BJ (cell line): ENCODE results near the gene SPTBN4. TPM values are rescaled to one million over a fixed set of nuclear protein-coding genes. Genes with fewer than 3 reads are reported as not detected.
"Not testable (repeated sequence)": the region's sequence is repeated elsewhere in the genome, so short reads cannot be mapped to it uniquely, and the experiment has no call there.

Experiments used
- CTCF ChIA-PET: fragments of 350-600 bp; formaldehyde crosslinking; extraction: SDS; loops from one replicate; lab custom pipeline; 2021; ENCODE audit warnings: antibody characterized with exemption, inconsistent platforms; lab: Yijun Ruan, JAX
- POLR2A ChIA-PET: fragments of 300-600 bp; sonication (Branson Sonifier 250); formaldehyde crosslinking; extraction: SDS; loops from one replicate; lab custom pipeline; 2021; ENCODE audit warnings: antibody characterized with exemption; lab: Charles Lee
- DNase-seq: peaks from one replicate; pipeline ENCODE4 v3.0.0-alpha.2; 2011; ENCODE audit warnings: low read depth
- H3K27me3 ChIP-seq: 2 replicates; pipeline ENCODE4 v1.6.0; 2011; ENCODE audit warnings: low read length; ENCODE audit not compliant: control insufficient read depth, insufficient read depth
- H3K36me3 ChIP-seq: 2 replicates; pipeline ENCODE4 v1.5.1; 2011; ENCODE audit warnings: low read length; ENCODE audit not compliant: control insufficient read depth, insufficient read depth
- H3K4me3 ChIP-seq: 2 replicates; pipeline ENCODE4 v1.5.1; 2011; ENCODE audit warnings: low read depth, mild to moderate bottlenecking, control low read depth, low read length
- CTCF ChIP-seq: IDR thresholded peaks from 2 replicates; pipeline ENCODE4 v1.5.1; 2011; ENCODE audit warnings: low read depth, mild to moderate bottlenecking, control low read depth, inconsistent platforms, low read length, moderate library complexity; ENCODE audit not compliant: insufficient read depth
- polyA plus RNA-seq: library from polyadenylated mRNA; depleted of rRNA; stranded (reverse); fragments of >200 nt; gene quantifications from 2 replicates; pipeline ENCODE4 v1.2.3, GENCODE V29; 2011

SPTBN4 gene
- polyA plus RNA-seq, 1 experiment = 0.93 TPM

GRCh38 chr19:40621283-40621682, 154.5 kb downstream of the SPTBN4 start:
- peaks cover 18% of the 10 kb centered on the region for H3K36me3 ChIP-seq
- DNase-seq = no peak
- no peak for TF ChIP-seq CTCF
- no peak overlapping the region for H3K4me3 ChIP-seq
- ChIA-PET POLR2A (no interaction called here), CTCF (interaction anchor here (1.3 to 9.1 kb wide), 2 partner anchors 9 to 13 kb away, joined by 4 to 116 read pairs; no protein-coding TSS in a partner anchor)
- no peaks in the 10 kb centered on the region for H3K27me3 ChIP-seq

GRCh38 chr19:40621966-40622772, 155.4 kb downstream of the SPTBN4 start:
- no peaks in the 10 kb centered on the region for H3K27me3 ChIP-seq
- peaks cover 18% of the 10 kb centered on the region for H3K36me3 ChIP-seq
- POLR2A ChIA-PET = no interaction called here
- no peak overlapping the region for H3K4me3 ChIP-seq
- no peak for TF ChIP-seq CTCF
- CTCF ChIA-PET = interaction anchor here (0.7 to 9.1 kb wide), 3 partner anchors 12 to 18 kb away, joined by 3 to 116 read pairs (median 4); no protein-coding TSS in a partner anchor
- no peak for DNase-seq

- DNase-seq = no peak
- Histone ChIP-seq H3K27me3 (no peaks in the 10 kb centered on the region), H3K36me3 (peaks cover 18% of the 10 kb centered on the region), H3K4me3 (no peak overlapping the region)
- ChIA-PET POLR2A (no interaction called here), CTCF (interaction anchor here (1.1 to 9.1 kb wide), 3 partner anchors 12 to 19 kb away, joined by 3 to 116 read pairs (median 4); no protein-coding TSS in a partner anchor)
- no peak for TF ChIP-seq CTCF
Measured at GRCh38 chr19:40622773-40623075, 155.9 kb downstream of the SPTBN4 start.

- POLR2A ChIA-PET = no interaction called here
- no peak for TF ChIP-seq CTCF
- CTCF ChIA-PET = interaction anchor here (1.0 to 9.1 kb wide), 4 partner anchors 11 to 39 kb away, joined by 3 to 116 read pairs (median 4); no protein-coding TSS in a partner anchor
Measured at GRCh38 chr19:40623403-40624251, 156.8 kb downstream of the SPTBN4 start.

GRCh38 chr19:40624369-40625153, 157.8 kb downstream of the SPTBN4 start:
- POLR2A ChIA-PET, H3K4me3 ChIP-seq, DNase-seq, H3K27me3 ChIP-seq: not testable (repeated sequence)
- CTCF ChIA-PET = interaction anchor here (9.1 kb wide), 1 partner anchor 10 kb away, joined by 116 read pairs; no protein-coding TSS in a partner anchor
- H3K36me3 ChIP-seq = peaks cover 16% of the 10 kb centered on the region

More at GRCh38 chr19:40623403-40624251, 156.8 kb downstream of the SPTBN4 start:
- H3K4me3 ChIP-seq = no peak overlapping the region
- no peaks in the 10 kb centered on the region for H3K27me3 ChIP-seq
- no peak for DNase-seq
- peaks cover 18% of the 10 kb centered on the region for H3K36me3 ChIP-seq
